ENCODE measurements around the gene EVPL. TPM values are rescaled to one million over a fixed set of nuclear protein-coding genes. Genes with fewer than 3 reads are reported as not detected.

The EVPL gene
- total RNA-seq, 1 donor from 2014 or later = 46.8 TPM

DNA sequence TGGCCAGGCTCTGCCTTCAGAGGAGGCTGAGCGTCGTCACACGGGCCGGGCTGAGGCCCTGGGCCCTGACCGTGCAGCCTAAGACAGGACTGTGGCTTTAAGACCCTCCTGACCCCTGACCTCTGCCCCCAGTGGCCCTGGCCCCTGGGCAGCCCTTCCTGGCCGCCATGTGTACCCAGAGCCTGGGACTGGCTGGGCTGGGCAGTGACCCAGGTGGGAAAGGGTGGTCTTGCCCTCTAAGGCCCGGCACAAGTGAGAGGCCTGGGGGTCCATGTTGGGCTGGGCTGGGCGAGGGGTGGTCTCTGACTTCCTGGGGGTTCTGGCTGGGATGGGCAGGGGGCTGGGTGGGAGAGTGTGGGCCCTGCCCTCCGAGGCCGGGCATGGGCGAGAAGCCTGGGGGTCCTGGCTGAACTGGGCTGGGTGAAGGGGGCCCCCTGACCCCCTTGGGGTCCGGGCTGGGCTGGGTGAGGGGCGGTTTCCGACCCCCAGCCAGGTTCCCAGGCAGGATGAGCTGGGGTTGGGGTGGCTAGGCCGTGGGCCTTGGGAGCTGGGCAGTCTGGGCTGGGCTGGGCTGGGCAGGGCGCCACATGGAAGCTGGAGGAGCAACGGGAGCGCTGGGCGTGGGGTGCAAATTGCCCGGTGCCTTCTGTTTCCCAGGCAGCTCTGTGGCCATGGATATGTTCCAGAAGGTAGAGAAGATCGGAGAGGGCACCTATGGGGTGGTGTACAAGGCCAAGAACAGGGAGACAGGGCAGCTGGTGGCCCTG is 26.2 kb downstream of the EVPL start, which contains the start of gene CDK3:
Gene CDK3 (plus strand): TSS at position 101 of the 767 bp plus-strand sequence. CDS start 571 bp downstream, at position 672.
- H3K9me3 ChIP-seq = no peaks in the 10 kb centered on the region
- no peak within 1 kb of the TSS for H3K27ac ChIP-seq
- no peak within 1 kb of the TSS for H3K4me3 ChIP-seq
- no peak for DNase-seq
- H3K27me3 ChIP-seq = no peaks in the 10 kb centered on the region
- peaks cover 29% of the 10 kb centered on the region for H3K4me1 ChIP-seq
- H3K36me3 ChIP-seq = no peaks in the 10 kb centered on the region
- intact Hi-C loops (cut with DNase I) = no loop called here
- TF ChIP-seq, protein P1, sequence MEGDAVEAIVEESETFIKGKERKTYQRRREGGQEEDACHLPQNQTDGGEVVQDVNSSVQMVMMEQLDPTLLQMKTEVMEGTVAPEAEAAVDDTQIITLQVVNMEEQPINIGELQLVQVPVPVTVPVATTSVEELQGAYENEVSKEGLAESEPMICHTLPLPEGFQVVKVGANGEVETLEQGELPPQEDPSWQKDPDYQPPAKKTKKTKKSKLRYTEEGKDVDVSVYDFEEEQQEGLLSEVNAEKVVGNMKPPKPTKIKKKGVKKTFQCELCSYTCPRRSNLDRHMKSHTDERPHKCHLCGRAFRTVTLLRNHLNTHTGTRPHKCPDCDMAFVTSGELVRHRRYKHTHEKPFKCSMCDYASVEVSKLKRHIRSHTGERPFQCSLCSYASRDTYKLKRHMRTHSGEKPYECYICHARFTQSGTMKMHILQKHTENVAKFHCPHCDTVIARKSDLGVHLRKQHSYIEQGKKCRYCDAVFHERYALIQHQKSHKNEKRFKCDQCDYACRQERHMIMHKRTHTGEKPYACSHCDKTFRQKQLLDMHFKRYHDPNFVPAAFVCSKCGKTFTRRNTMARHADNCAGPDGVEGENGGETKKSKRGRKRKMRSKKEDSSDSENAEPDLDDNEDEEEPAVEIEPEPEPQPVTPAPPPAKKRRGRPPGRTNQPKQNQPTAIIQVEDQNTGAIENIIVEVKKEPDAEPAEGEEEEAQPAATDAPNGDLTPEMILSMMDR (IDR thresholded peaks at IDR 0.05) = no peak
- no peak for ATAC-seq

GRCh38 chr17:76000016-76000754 is 26.9 kb downstream of the EVPL start:
- ATAC-seq = peak; percentile 53
- Histone ChIP-seq H3K27me3 (no peaks in the 10 kb centered on the region), H3K9me3 (no peaks in the 10 kb centered on the region), H3K4me3 (no peak overlapping the region), H3K27ac (no peak overlapping the region), H3K36me3 (no peaks in the 10 kb centered on the region), H3K4me1 (peaks cover 29% of the 10 kb centered on the region)
- no peak for DNase-seq
- TF ChIP-seq, protein P1 (IDR thresholded peaks at IDR 0.05) = peak; percentile 63
- intact Hi-C loops (cut with DNase I) = no loop called here

DNA sequence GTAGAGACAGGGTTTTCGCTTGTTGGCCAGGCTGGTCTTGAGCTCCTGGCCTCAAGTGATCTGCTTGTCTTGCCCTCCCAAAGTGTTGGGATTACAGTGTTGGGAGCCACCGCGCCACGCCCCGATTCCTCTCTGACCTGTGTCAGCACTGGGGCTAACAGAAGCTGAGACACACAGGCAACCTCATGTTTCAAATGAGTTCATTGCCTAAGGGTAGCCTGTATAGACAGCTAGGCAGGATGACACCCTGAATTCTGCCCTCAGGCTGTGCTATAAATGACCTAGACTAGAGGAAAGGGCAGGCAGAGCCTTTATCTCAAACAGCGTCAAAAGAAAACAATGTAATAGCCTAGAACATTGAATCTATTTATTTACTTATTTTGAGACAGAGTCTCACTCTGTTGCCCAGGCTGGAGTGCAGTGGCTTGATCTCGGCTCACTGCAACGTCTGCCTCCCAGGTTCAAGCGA is 28.7 kb downstream of the EVPL start:
- H3K27me3 ChIP-seq = no peaks in the 10 kb centered on the region
- peaks cover 11% of the 10 kb centered on the region for H3K36me3 ChIP-seq
- no peak overlapping the region for H3K4me3 ChIP-seq
- H3K27ac ChIP-seq = peak overlapping the region; percentile 37
- no peak for ATAC-seq
- TF ChIP-seq, protein P1 (IDR thresholded peaks at IDR 0.05) = no peak
- H3K4me1 ChIP-seq = peaks cover 19% of the 10 kb centered on the region
- no peak for DNase-seq
- intact Hi-C loops (cut with DNase I) = no loop called here
- no peaks in the 10 kb centered on the region for H3K9me3 ChIP-seq

DNA sequence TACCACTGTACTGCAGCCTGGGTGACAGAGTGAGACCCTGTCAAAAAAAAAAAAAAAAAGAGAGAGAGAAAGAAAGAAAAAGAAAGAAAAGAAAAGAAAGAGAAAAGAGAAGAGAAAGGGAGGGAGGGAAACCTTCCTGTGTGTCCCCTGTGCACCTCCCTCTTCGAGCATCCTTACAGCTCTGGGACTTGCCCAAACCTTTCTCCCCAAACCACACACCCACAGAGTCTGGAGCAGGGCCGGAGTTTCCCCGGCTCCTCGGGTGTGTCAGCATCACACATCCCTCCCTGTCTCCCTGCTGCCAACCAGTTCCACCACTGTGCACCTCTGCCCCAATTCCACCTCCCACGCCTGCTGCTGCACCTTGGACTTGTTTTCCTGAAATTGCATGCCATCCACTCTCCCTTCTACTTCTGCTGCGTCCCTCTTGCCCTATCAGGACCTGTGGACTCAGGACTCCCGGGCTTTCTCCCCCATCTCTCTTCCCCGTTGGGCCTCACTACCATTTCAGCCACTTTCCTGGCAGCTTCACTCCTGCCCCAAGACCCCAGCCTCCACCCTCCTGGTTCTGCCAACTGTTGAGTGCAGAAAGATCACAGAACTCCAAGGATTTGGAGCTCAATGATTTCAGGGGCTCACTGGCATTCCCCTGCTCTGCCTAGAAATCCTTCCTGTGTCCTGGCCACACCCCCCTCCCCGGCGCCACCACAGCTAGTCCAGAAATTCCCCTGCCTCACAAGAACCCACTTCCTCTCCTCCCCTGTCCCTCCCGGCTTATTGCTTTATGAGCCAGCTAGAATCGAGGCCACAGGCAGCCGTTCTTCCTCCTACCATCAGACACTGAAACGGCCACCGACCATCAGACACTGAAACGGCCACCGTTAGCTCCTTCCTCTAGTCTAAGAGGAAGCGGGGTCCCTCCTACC is 30.2 kb downstream of the EVPL start:
- no peaks in the 10 kb centered on the region for H3K27me3 ChIP-seq
- TF ChIP-seq, protein P1 (IDR thresholded peaks at IDR 0.05) = no peak
- peaks cover 13% of the 10 kb centered on the region for H3K4me1 ChIP-seq
- H3K9me3 ChIP-seq = no peaks in the 10 kb centered on the region
- H3K27ac ChIP-seq = peak overlapping the region; percentile 40
- peak; percentile 76 for ATAC-seq
- intact Hi-C loops (cut with DNase I) = no loop called here
- peaks cover 11% of the 10 kb centered on the region for H3K36me3 ChIP-seq
- peak; percentile 85 for DNase-seq
- H3K4me3 ChIP-seq = no peak overlapping the region

DNA sequence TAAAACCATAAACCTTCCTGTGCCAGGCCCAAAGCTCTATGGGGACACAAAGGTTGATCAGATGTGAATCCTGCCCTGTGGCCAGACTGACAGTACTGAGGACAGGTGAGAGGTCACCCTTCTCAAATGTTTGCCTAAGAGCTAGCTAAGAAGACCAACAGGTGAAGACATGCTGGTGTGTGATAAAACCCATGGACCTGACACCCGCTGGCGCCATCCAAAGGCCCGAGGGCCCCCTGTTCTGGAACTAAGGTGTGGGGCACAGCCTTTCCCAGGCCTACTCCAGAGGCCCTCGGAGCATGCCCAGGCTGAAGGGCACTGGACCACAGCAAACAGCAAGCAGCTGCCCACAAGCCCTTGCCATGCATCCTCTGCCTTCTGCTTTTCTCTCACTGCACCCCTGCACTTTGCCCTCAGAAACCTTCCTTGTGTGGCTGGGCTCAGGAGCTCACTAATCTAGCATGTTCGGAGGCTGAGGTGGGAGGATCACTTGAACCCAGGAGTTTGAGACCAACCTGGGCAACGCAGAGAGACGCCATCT is 31.7 kb downstream of the EVPL start:
- TF ChIP-seq, protein P1 (IDR thresholded peaks at IDR 0.05) = no peak
- peaks cover 13% of the 10 kb centered on the region for H3K4me1 ChIP-seq
- H3K27ac ChIP-seq = no peak overlapping the region
- H3K4me3 ChIP-seq = no peak overlapping the region
- H3K27me3 ChIP-seq = no peaks in the 10 kb centered on the region
- intact Hi-C loops (cut with DNase I) = no loop called here
- no peak for DNase-seq
- no peak for ATAC-seq
- no peaks in the 10 kb centered on the region for H3K9me3 ChIP-seq
- H3K36me3 ChIP-seq = peaks cover 11% of the 10 kb centered on the region
